Neuronal stem cell (in vitro differentiated cells): ENCODE data around the gene ATP5F1B.
A peak's percentile ranks its signal among the peaks of the same experiment; 100 is the strongest.

ENCODE experiments used
- DNase-seq: peaks from one replicate; pipeline ENCODE4 v3.0.0-alpha.2; 2013; ENCODE audit warnings: low spot score
- H2AFZ ChIP-seq: one replicate; pipeline ENCODE4 v1.6.1; 2013; ENCODE audit warnings: mild to moderate bottlenecking, low read length, inconsistent platforms
- H2AK5ac ChIP-seq: 2 replicates; pipeline ENCODE4 v1.6.1; 2013; ENCODE audit warnings: low read depth, mild to moderate bottlenecking, inconsistent platforms, low read length, moderate library complexity, mixed read lengths
- H2BK120ac ChIP-seq: 2 replicates; pipeline ENCODE4 v1.6.1; 2013; ENCODE audit warnings: low read depth, mild to moderate bottlenecking, inconsistent platforms, low read length, moderate library complexity, mixed read lengths
- H2BK12ac ChIP-seq: one replicate; pipeline ENCODE4 v1.6.1; 2013; ENCODE audit warnings: low read length, inconsistent platforms
- H2BK15ac ChIP-seq: 2 replicates; pipeline ENCODE4 v1.6.1; 2013; ENCODE audit warnings: mild to moderate bottlenecking, low read length, inconsistent platforms, mixed read lengths
- H2BK5ac ChIP-seq: one replicate; pipeline ENCODE4 v1.6.1; 2013; ENCODE audit warnings: inconsistent platforms, mild to moderate bottlenecking, low read length, moderate library complexity
- H3K14ac ChIP-seq: one replicate; pipeline ENCODE4 v1.6.1; 2013; ENCODE audit warnings: low read length, inconsistent platforms
- H3K18ac ChIP-seq: 2 replicates; pipeline ENCODE4 v1.6.1; 2013; ENCODE audit warnings: low read length, inconsistent platforms
- H3K23ac ChIP-seq: 2 replicates; pipeline ENCODE4 v1.6.1; 2013; ENCODE audit warnings: low read depth, mild to moderate bottlenecking, mixed read lengths, low read length, inconsistent platforms; ENCODE audit not compliant: poor library complexity
- H3K27ac ChIP-seq: replicated peaks from 3 replicates; pipeline ENCODE4 v1.5.1; 2013; ENCODE audit warnings: low read length, inconsistent platforms
- H3K27me3 ChIP-seq, 3 experiments: 2 replicates each; pipeline ENCODE4 v1.6.1; 2013; ENCODE audit warnings: low read length in 3 of 3, mild to moderate bottlenecking in 2 of 3, inconsistent platforms in 1 of 3, low read depth in 1 of 3, mixed read lengths in 1 of 3, moderate library complexity in 1 of 3; ENCODE audit not compliant: control insufficient read depth in 3 of 3, insufficient read depth in 3 of 3
- H3K36me3 ChIP-seq, 2 donors: replicated peaks in 1 of 2; 2 replicates each; pipeline ENCODE4 v1.6.1; 2013; ENCODE audit warnings: low read length in 2 of 2; ENCODE audit not compliant: control insufficient read depth in 2 of 2, insufficient read depth in 2 of 2
- H3K4ac ChIP-seq: 2 replicates; pipeline ENCODE4 v1.6.1; 2013; ENCODE audit warnings: inconsistent platforms, mild to moderate bottlenecking, low read length, moderate library complexity
- H3K4me1 ChIP-seq, 2 donors: 1 replicate in 1 of 2; 2 replicates in 1 of 2; pipeline ENCODE4 v1.6.1; 2013; ENCODE audit warnings: low read length in 2 of 2, low read depth in 1 of 2; ENCODE audit not compliant: control insufficient read depth in 2 of 2, insufficient read depth in 1 of 2
- H3K4me2 ChIP-seq: one replicate; pipeline ENCODE4 v1.6.1; 2013; ENCODE audit warnings: mild to moderate bottlenecking, low read length, inconsistent platforms; ENCODE audit not compliant: insufficient read depth, poor library complexity, severe bottlenecking
- H3K4me3 ChIP-seq, 2 donors: 2 replicates each; pipeline ENCODE4 v1.5.1; 2013; ENCODE audit warnings: low read length in 2 of 2, mild to moderate bottlenecking in 2 of 2, inconsistent platforms in 1 of 2, moderate library complexity in 1 of 2
- H3K79me1 ChIP-seq: one replicate; pipeline ENCODE4 v1.6.1; 2013; ENCODE audit warnings: low read depth, mild to moderate bottlenecking, inconsistent platforms, low read length, moderate library complexity
- H3K9ac ChIP-seq: one replicate; pipeline ENCODE4 v1.6.1; 2013; ENCODE audit warnings: mild to moderate bottlenecking, low read depth, low read length, inconsistent platforms; ENCODE audit not compliant: poor library complexity
- H3K9me3 ChIP-seq, 2 donors: replicated peaks in 1 of 2; 2 replicates each; pipeline versions ENCODE3 to v1.6.1; 2013; ENCODE audit warnings: low read length in 2 of 2, mild to moderate bottlenecking in 2 of 2, inconsistent platforms in 1 of 2, low read depth in 1 of 2, mixed read lengths in 1 of 2, moderate library complexity in 1 of 2; ENCODE audit not compliant: control insufficient read depth in 2 of 2, insufficient read depth in 1 of 2
- H4K8ac ChIP-seq: one replicate; pipeline ENCODE4 v1.6.1; 2013; ENCODE audit warnings: low read depth, mild to moderate bottlenecking, inconsistent platforms, low read length, moderate library complexity
- H4K91ac ChIP-seq: one replicate; pipeline ENCODE4 v1.6.1; 2013; ENCODE audit warnings: low read length, low read depth, mild to moderate bottlenecking, inconsistent platforms; ENCODE audit not compliant: poor library complexity
- WGBS, 2 donors: extraction: QIAGEN DNeasy Blood & Tissue Kit; methylation state at CpG; one replicate each; pipeline ENCODE4 v1.1.7; 2013; ENCODE audit warnings: missing lambda C conversion rate in 2 of 2, mixed read lengths in 1 of 2; ENCODE audit not compliant: insufficient read length in 2 of 2, insufficient replicate concordance in 1 of 2; ENCODE audit errors: extremely low coverage in 2 of 2; 5-methylcytosine and 5-hydroxymethylcytosine counted together

The ATP5F1B gene

GRCh38 chr12:56687223-56688128 lies 41.7 kb upstream of the ATP5F1B start:
- peaks cover 0 to 41% of the 10 kb centered on the region in 2 donors for H3K36me3 ChIP-seq
- H3K79me1 ChIP-seq, result peaks cover 2% of the 10 kb centered on the region
- peak overlapping the region; percentile 99 for H3K27ac ChIP-seq
- no peak overlapping the region for H4K8ac ChIP-seq
- H2AK5ac ChIP-seq, result peak overlapping the region; percentile 28
- H2BK15ac ChIP-seq, result peak overlapping the region; percentile 25
- H3K9ac ChIP-seq, result peak overlapping the region; percentile 96
- H2BK5ac ChIP-seq, result peak overlapping the region; percentile 97
- peak overlapping the region; percentile 27 for H3K4ac ChIP-seq
- H2AFZ ChIP-seq, result peak overlapping the region; percentile 92
- no peak overlapping the region for H2BK120ac ChIP-seq
- H3K27me3 ChIP-seq, result no peaks in the 10 kb centered on the region
- H2BK12ac ChIP-seq, result peak overlapping the region; percentile 42
- peak overlapping the region; percentile 49 for H3K4me2 ChIP-seq
- peak overlapping the region; percentile 90 to 97 for H3K4me3 ChIP-seq
- no CpG with 5 or more reads among the region's 62 CpGs for WGBS, 2 donors
- H3K18ac ChIP-seq, result peak overlapping the region; percentile 98
- peak overlapping the region; percentile 92 for H3K23ac ChIP-seq
- DNase-seq, result no peak
- H3K4me1 ChIP-seq, result peaks cover 5 to 6% of the 10 kb centered on the region in 2 donors
- H4K91ac ChIP-seq, result peak overlapping the region; percentile 98
- peaks cover 0 to 17% of the 10 kb centered on the region in 2 donors for H3K9me3 ChIP-seq
- peak overlapping the region; percentile 97 for H3K14ac ChIP-seq

DNA sequence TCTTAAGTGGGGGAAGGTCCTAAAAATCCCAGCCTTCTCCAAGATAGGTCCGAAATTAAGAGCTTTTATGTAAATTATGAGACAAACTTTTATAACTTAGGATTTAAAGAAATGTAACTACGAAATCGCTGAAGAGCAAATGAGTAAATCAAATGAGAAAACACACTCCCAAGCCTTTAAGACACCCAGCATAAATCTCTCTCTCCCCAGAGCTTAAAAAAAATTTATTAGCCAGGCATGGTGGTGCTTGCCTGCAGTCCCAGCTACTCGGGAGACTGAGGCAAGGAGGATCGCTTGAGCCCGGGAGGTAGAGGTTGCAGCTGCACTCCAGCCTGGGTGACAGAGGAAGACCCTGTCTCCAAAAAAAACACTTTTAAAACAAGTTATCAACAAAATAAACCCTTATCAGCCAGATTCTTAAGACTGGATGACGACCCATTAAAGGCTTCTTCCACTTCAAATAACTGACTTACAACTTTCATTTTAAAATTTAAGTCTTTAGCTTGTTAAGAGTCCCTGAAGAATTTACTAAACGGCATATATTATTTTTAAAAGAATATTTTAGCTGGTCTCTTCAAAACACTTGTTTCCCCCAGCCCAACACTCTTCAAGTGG lies 39.1 kb upstream of the ATP5F1B start:
- Histone ChIP-seq H3K18ac (no peak overlapping the region), H3K9ac (no peak overlapping the region), H3K14ac (no peak overlapping the region), H3K9me3 (peaks cover 0 to 17% of the 10 kb centered on the region in 2 donors), H2AK5ac (no peak overlapping the region), H3K4me2 (peak overlapping the region; percentile 11), H3K27me3 (no peaks in the 10 kb centered on the region), H4K91ac (no peak overlapping the region), H3K27ac (no peak overlapping the region), H3K4ac (no peak overlapping the region), H2BK5ac (no peak overlapping the region), H2BK15ac (no peak overlapping the region), H3K36me3 (peaks cover 8 to 66% of the 10 kb centered on the region in 2 donors), H2BK120ac (no peak overlapping the region), H3K4me1 (peaks cover 5 to 6% of the 10 kb centered on the region in 2 donors), H3K79me1 (peaks cover 13% of the 10 kb centered on the region), H3K4me3 (no peak overlapping the region), H2BK12ac (no peak overlapping the region), H2AFZ (no peak overlapping the region), H4K8ac (no peak overlapping the region), H3K23ac (no peak overlapping the region)
- DNase-seq, result no peak
- WGBS, 2 donors, result no CpG with 5 or more reads among the region's 8 CpGs

GRCh38 chr12:56682323-56682722 lies 36.5 kb upstream of the ATP5F1B start:
- no peaks in the 10 kb centered on the region for H3K27me3 ChIP-seq
- no peak overlapping the region for H2BK12ac ChIP-seq
- H3K9ac ChIP-seq, result no peak overlapping the region
- H3K23ac ChIP-seq, result no peak overlapping the region
- no peak overlapping the region for H3K4me2 ChIP-seq
- no peak overlapping the region for H2BK5ac ChIP-seq
- H2BK120ac ChIP-seq, result no peak overlapping the region
- no peak overlapping the region for H2AFZ ChIP-seq
- H3K14ac ChIP-seq, result no peak overlapping the region
- no peak overlapping the region for H4K91ac ChIP-seq
- H3K4me1 ChIP-seq, result no peaks in the 10 kb centered on the region
- peaks cover 0 to 17% of the 10 kb centered on the region in 2 donors for H3K9me3 ChIP-seq
- DNase-seq, result no peak
- no peak overlapping the region for H4K8ac ChIP-seq
- peaks cover 8 to 90% of the 10 kb centered on the region in 2 donors for H3K36me3 ChIP-seq
- H3K79me1 ChIP-seq, result peaks cover 11% of the 10 kb centered on the region
- no peak overlapping the region for H2AK5ac ChIP-seq
- H3K18ac ChIP-seq, result no peak overlapping the region
- no CpG with 5 or more reads among the region's 6 CpGs for WGBS, 2 donors
- H3K4ac ChIP-seq, result no peak overlapping the region
- no peak overlapping the region for H2BK15ac ChIP-seq
- H3K4me3 ChIP-seq, result no peak overlapping the region
- no peak overlapping the region for H3K27ac ChIP-seq
